ENCODE measurements around the gene HTT.

Gene HTT

GRCh38 chr4:3066836-3067400 lies 7.6 kb upstream of the HTT start:
- H3K4me1 ChIP-seq (ENCODE audit: low read length) = no peaks in the 10 kb centered on the region
- H3K9me2 ChIP-seq (replicated peaks; ENCODE audit: insufficient read depth, low read length) = no peaks in the 10 kb centered on the region
- no peaks in the 10 kb centered on the region for H3K79me2 ChIP-seq (ENCODE audit: low read length)
- no peaks in the 10 kb centered on the region for H4K20me1 ChIP-seq (ENCODE audit: insufficient read depth, low read length)
- no peak for TF ChIP-seq EZH2 (optimal IDR thresholded peaks at IDR 0.05; ENCODE audit: low read depth, low read length)
- TF ChIP-seq CTCF (IDR thresholded peaks at IDR 0.05; ENCODE audit: low read length) = no peak
- no peak for TF ChIP-seq EZH2phosphoT487 (IDR thresholded peaks at IDR 0.05; ENCODE audit: low read length)
- no peak overlapping the region for H3K4me3 ChIP-seq (ENCODE audit: low read length)
- H3K4me2 ChIP-seq (ENCODE audit: low read depth, low read length) = no peak overlapping the region
- no peaks in the 10 kb centered on the region for H3K36me3 ChIP-seq (replicated peaks; ENCODE audit: insufficient read depth, low read length)
- H3K9me3 ChIP-seq (replicated peaks; ENCODE audit: insufficient read depth, low read length) = no peaks in the 10 kb centered on the region
- H2AFZ ChIP-seq (ENCODE audit: low read length) = no peak overlapping the region
- peaks cover 58% of the 10 kb centered on the region for H3K27me3 ChIP-seq (replicated peaks; ENCODE audit: insufficient read depth, low read length)
- DNase-seq = no peak
- H3F3A ChIP-seq (ENCODE audit: insufficient read depth, low read length) = no peaks in the 10 kb centered on the region
- no peak overlapping the region for H3K9ac ChIP-seq (ENCODE audit: low read length)
- no peak overlapping the region for H3K27ac ChIP-seq (ENCODE audit: low read length)

- no peaks in the 10 kb centered on the region for H3K36me3 ChIP-seq (replicated peaks; ENCODE audit: insufficient read depth, low read length)
- H3F3A ChIP-seq (ENCODE audit: insufficient read depth, low read length) = no peaks in the 10 kb centered on the region
- no peak for DNase-seq
- H3K9ac ChIP-seq (ENCODE audit: low read length) = no peak overlapping the region
- no peaks in the 10 kb centered on the region for H3K4me1 ChIP-seq (ENCODE audit: low read length)
- no peak overlapping the region for H3K4me2 ChIP-seq (ENCODE audit: low read depth, low read length)
- no peaks in the 10 kb centered on the region for H4K20me1 ChIP-seq (ENCODE audit: insufficient read depth, low read length)
- H3K4me3 ChIP-seq (ENCODE audit: low read length) = no peak overlapping the region
- H3K79me2 ChIP-seq (ENCODE audit: low read length) = no peaks in the 10 kb centered on the region
- no peaks in the 10 kb centered on the region for H3K9me3 ChIP-seq (replicated peaks; ENCODE audit: insufficient read depth, low read length)
- no peaks in the 10 kb centered on the region for H3K9me2 ChIP-seq (replicated peaks; ENCODE audit: insufficient read depth, low read length)
- H3K27me3 ChIP-seq (replicated peaks; ENCODE audit: insufficient read depth, low read length) = peaks cover 59% of the 10 kb centered on the region
- H2AFZ ChIP-seq (ENCODE audit: low read length) = no peak overlapping the region
- no peak overlapping the region for H3K27ac ChIP-seq (ENCODE audit: low read length)
- no peak for TF ChIP-seq CTCF (IDR thresholded peaks at IDR 0.05; ENCODE audit: low read length)
Measured at GRCh38 chr4:3067473-3068001, 6.9 kb upstream of the HTT start.

GRCh38 chr4:3069661-3070199 lies 4.8 kb upstream of the HTT start:
- H4K20me1 ChIP-seq (ENCODE audit: insufficient read depth, low read length) = no peaks in the 10 kb centered on the region
- H3K9ac ChIP-seq (ENCODE audit: low read length) = no peak overlapping the region
- peaks cover 45% of the 10 kb centered on the region for H3K27me3 ChIP-seq (replicated peaks; ENCODE audit: insufficient read depth, low read length)
- H3K4me2 ChIP-seq (ENCODE audit: low read depth, low read length) = no peak overlapping the region
- no peaks in the 10 kb centered on the region for H3K9me2 ChIP-seq (replicated peaks; ENCODE audit: insufficient read depth, low read length)
- no peaks in the 10 kb centered on the region for H3K9me3 ChIP-seq (replicated peaks; ENCODE audit: insufficient read depth, low read length)
- no peak for DNase-seq
- no peak overlapping the region for H3K4me3 ChIP-seq (ENCODE audit: low read length)
- TF ChIP-seq CTCF (IDR thresholded peaks at IDR 0.05; ENCODE audit: low read length) (no peak), EZH2phosphoT487 (IDR thresholded peaks at IDR 0.05; ENCODE audit: low read length) (no peak), EZH2 (optimal IDR thresholded peaks at IDR 0.05; ENCODE audit: low read depth, low read length) (no peak)
- no peaks in the 10 kb centered on the region for H3F3A ChIP-seq (ENCODE audit: insufficient read depth, low read length)
- H3K79me2 ChIP-seq (ENCODE audit: low read length) = no peaks in the 10 kb centered on the region
- H3K4me1 ChIP-seq (ENCODE audit: low read length) = no peaks in the 10 kb centered on the region
- H3K36me3 ChIP-seq (replicated peaks; ENCODE audit: insufficient read depth, low read length) = no peaks in the 10 kb centered on the region
- no peak overlapping the region for H3K27ac ChIP-seq (ENCODE audit: low read length)
- H2AFZ ChIP-seq (ENCODE audit: low read length) = no peak overlapping the region
